ENCODE measurements around the gene RAE1.

Gene RAE1

DNA sequence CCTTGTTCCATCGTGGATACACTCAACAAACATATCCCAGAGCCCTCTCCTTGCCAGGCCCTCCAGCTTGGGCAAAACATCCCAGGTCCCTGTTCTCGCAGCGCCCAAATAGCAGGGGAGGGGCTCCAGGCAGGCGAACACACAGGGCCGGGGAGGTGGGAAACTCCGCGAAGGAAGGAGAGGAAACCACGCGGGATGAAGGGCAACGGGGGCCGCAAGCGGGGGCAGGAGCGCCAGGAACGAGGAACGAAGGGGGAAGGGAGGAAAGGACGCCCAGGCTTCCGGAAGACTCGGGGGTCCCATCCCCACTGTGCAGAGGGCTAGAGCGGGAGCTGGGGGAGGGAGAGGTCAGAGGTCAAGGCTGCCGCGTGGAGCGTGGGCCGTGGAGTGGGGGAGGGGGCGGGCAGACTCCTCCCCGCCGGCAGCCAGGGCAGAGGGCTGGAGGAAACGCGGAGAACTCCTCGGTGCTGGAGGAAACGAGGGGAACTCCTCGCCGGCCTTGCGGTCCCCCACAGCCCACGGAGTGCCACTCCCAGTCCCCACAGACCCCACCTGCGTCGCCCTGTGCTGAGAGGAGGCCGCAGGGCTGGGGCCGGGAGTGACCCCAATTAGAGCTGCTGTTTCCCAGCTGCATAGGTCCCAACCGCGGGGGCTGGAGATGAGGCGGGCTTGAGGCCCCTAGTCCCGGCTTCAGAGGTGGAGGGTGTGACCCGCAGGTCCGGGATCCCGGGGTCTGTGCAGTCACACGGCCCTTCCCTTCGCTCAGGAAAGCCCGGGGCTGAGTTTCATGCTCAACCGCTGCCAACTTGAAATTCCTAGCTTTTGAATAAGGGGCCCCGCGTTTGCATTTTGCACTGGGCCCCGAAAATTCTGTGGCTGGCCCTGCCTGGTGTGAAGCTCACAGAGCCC lies 38.9 kb downstream of the RAE1 start:
- DNase-seq, result no peak

DNA sequence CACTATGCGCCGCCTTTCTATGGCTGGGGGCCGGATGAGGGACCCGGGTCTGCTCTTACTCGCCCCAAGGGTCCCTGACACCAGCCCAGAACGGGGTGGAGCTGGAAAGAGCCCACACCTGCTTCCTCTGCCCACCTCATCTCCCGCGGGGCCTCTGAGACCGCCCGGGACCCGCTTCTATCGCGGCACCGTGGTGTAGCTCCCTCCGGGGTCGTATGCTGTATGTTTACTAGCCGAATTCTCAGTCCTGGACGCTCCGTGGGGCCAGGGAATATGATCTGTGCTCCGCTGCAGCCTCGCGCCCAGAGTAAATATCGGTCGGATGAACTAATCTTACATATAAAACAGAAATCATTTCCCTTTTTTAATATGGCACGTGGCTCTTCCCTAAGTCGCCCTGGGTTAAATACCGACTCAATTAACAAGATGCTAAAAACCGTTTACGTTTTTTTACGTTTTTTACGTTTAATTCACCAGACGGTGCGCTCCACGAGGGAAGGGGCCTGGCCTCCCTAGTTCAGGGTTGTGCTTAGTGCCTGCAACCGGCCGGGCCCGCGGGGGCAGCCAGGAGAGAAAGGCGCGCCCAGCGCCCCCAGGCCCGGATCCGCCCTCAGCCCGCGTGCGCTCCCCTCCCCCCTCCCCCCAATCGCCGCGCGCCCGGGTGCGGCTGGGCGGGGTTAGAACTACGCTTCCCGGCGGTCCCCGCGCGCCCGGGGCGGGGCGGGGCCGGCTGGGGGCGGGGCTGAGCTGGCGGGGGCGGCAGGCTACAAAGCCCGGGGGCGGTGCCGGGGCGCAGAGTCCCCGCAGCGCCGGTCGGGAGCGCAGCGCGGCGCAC lies 39.8 kb downstream of the RAE1 start, which contains the start of gene RBM38:
RBM38 (plus strand) TSS at position 793 of the 835 bp plus-strand sequence. CDS start 186 bp downstream, outside the sequence.
- DNase-seq, result peak; percentile 92

DNA sequence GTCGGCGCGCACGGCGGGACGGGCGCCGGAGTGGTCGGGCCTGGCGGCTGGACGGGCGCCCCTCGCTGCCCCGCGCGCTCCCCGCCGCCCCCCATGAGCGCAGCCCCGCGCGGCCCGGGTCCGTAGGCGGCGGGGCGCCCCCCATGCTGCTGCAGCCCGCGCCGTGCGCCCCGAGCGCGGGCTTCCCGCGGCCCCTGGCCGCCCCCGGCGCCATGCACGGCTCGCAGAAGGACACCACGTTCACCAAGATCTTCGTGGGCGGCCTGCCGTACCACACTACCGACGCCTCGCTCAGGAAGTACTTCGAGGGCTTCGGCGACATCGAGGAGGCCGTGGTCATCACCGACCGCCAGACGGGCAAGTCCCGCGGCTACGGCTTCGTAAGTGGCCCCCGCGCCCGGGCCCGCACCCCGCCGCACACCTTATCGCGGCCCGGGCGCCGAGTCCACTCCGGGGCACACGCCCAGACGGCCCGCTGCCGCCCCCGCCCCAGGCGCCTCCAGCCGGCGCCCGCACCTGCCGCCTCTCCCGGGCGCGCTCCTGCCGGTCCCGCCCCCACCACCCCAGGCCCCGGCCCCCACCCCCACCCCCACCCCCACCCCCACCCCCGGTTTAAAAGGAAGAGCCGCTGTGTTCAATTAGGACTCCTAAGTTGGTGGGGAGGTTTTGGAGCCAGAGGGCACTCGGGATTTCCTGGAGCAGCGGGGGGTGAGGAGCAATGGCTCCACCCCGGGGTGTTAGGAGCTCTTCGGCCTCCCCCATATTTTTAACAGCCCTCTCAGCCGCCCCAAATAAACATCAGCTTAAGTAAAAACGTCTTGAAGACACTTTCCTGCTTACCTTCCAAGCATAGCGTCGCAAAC lies 40.6 kb downstream of the RAE1 start:
- no peak for DNase-seq

GRCh38 chr20:57392512-57393271 lies 41.6 kb downstream of the RAE1 start:
- DNase-seq, result no peak

DNA sequence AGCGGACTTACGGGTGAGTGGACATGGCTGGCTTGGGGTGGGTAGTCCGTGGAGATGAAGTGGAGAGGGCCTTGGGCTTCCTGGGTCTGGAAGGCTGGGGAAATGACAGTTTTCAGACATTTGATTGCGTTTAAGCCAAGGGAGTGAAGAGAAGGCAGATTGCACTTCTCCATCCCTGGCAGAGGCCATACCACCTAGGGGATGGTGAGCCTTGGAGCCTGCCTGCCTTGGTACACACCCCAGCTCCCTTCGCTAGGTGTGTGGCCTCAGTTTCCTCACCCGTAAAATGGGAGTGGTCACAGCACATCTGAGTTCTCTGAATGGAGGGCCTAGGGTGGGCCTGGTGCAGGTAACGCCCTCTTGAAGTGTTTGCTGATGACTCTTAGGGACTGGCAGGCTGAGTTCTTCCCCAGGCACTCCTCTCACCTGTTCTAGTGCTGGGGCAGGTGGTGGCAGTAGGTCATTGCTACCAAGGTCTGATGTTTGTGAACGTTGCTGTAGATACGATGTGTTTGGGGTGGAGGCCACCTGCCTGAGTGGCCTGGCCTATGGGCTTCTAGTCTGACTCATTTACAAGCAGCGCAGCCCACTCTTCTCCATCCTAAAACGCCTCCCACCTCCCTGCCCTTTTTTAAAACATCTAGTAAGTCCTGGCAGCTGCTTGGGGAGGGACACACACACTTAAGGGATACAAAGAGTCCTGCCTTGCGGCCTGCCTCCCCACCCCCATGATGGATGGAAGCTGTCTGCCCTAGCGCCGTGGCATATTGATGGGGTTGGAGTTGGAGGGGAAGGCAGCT lies 42.5 kb downstream of the RAE1 start:
- DNase-seq, result no peak

- no peak for DNase-seq
Measured at GRCh38 chr20:57394121-57395082, 43.3 kb downstream of the RAE1 start.

DNA sequence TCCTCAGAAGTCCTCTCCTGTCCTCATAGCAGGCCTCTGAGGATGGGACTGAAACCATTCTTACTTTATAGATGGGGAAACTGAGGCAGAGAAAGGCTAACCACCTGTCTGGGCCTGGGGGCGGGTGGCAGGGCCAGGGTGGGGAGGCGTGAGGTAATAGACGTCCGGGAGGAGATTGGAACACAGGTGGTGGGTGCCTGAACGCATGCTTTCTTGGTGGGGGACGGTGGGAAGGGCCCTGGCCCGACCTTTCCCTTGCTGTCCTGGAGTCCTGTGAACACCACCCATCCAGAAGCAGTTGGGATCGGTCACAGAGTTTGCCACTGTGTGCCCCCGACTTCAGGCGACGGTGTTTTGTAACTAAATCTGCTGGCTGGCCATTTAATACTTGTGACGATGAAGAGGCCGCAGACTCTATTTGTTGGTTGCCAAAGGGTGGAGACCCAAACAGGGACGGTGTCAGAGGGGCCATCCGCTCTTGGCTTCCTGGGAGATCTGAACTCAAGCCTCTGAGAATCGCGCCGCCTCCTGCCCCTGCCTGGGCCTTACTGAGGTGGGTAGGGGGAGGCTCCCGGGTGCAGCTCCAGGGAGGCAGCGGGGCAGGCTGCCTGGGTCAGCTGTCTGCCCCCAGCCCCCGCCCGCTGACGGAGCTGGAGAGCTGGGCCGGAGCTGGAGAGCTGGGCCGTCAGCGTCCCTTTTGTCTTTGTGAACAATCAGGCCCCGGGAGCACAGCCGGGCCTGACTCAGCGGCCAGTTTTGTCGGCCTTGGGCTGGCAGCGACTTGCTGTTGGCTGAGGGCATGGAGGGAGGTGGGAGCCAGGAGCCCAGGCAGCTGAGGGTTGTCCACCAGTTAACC lies 44.3 kb downstream of the RAE1 start:
- no peak for DNase-seq

GRCh38 chr20:57396212-57396983 lies 45.3 kb downstream of the RAE1 start:
- no peak for DNase-seq

DNA sequence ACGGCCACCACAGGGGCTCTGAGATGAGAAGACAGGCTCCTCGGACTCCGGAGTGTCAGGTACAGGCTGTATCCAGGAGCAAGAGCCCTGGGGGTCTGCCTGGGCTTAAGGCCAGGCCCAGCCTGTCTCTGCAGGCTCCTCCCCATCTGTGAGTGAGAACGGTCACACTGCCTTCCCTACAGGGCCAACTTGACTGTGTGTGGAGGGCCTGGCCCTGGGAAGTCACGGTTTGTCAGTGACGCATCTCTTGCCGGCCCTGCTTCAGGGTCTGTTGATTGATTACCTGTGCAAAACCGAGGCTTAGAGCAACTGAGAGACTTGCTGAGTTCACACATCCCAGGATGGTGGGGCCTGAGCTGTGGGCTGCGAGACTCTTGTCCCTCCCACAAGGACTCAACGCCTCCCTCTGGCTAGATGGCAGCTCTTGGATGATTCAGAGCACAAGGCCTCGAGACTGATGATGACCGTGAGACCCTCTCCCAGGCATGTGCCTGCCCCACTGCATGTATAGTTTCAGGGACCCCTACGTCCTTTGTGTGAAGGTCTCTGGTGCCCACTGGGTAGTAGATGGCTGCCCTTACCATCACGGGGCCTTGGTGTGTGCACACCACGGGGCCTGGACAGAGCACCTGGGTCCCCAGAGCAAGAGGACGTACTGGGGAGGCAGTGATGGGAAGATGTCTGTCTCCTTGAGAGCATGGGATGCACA lies 46.1 kb downstream of the RAE1 start:
- no peak for DNase-seq

GRCh38 chr20:57397693-57398108 lies 46.6 kb downstream of the RAE1 start:
- DNase-seq, result no peak

GRCh38 chr20:57398231-57398821 lies 47.3 kb downstream of the RAE1 start:
- DNase-seq, result no peak

GRCh38 chr20:57398901-57399535 lies 48.0 kb downstream of the RAE1 start:
- no peak for DNase-seq

- no peak for DNase-seq
Measured at GRCh38 chr20:57399587-57400155, 48.6 kb downstream of the RAE1 start.

DNA sequence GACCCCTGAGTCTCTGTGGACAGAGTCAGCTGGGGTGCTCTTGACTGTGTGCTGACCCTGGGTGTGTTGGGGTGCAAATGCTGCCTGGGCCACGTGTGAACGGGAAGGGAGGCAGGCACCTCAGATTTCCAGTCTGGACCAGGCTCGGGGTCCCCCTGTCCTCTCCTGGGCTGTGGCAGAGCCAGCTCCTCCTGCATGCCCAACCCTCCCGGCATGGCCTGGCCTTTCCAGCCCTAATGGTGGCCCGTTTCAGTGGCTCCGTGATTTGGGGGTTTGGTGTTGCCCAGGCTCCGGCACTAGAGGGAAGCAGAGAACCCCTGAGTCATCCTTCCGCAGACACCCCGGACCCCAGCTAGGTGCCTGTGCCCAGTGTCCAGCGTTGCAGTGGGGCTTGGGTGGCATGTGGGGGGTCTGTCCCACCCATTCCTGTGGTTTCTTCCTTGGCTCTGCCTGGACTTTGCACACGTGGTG lies 49.2 kb downstream of the RAE1 start:
- no peak for DNase-seq

DNA sequence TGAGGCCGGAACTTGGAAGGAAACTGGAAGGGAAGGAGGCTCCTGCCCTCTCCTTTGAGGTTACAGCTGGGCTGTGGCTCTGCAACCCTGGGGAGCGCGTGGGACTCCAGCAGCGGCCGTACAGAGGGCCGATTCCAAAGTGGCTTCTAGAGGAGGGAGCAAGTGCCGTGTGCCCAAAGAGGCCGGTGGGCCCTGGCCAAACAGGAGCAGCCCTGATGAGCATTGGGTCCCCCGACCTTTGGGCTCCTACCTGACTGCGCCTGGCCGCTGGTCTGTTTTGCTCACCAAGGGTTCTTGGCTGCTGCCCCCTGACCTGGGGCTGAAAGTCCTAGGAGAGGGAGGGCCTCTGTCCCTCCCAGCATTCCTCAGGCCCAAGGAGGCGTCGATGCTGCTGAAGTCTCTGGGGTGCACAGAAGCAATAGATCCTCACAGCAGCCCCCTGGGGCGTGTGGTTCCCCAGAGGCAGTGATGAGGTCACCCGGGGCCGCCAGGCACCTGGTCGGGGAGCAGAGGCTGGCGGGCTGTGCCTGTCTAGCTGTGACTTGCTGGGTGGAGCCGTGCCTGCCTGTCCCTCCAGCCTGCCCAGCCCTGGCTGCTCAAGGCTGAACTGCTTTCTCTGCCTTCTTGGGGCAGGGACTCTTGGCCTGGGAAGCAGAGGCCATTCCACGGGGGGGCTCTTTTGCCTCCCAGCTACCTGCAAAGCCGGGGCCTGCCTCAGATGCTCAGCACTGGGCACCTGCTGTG lies 49.9 kb downstream of the RAE1 start:
- DNase-seq, result no peak

Data from right forelimb (tissue), 1 donor.